Large intestine (tissue), 3 donors: ENCODE data around the gene MIA. TPM values are rescaled to one million over a fixed set of nuclear protein-coding genes. Genes with fewer than 3 reads are reported as not detected.

Source experiments
- DNase-seq, 2 donors: peaks; one replicate each; pipeline versions ENCODE4 v3.0.0 to v3.0.0-alpha.2; 2013
- H3K27ac ChIP-seq: one replicate; pipeline ENCODE4 v1.5.1; 2013; ENCODE audit warnings: low read length
- H3K27me3 ChIP-seq: 2 replicates; pipeline ENCODE4 v1.6.1; 2013; ENCODE audit warnings: low read length; ENCODE audit not compliant: control insufficient read depth, insufficient read depth
- H3K36me3 ChIP-seq: 2 replicates; pipeline ENCODE4 v1.6.1; 2013; ENCODE audit warnings: low read length; ENCODE audit not compliant: control insufficient read depth, insufficient read depth
- H3K4me1 ChIP-seq: one replicate; pipeline ENCODE4 v1.6.1; 2013; ENCODE audit warnings: low read length; ENCODE audit not compliant: control insufficient read depth, insufficient read depth
- H3K4me3 ChIP-seq: one replicate; pipeline ENCODE4 v1.5.1; 2013; ENCODE audit warnings: low read length
- H3K9me3 ChIP-seq: one replicate; pipeline ENCODE4 v1.6.1; 2013; ENCODE audit warnings: mild to moderate bottlenecking, low read depth, low read length, moderate library complexity; ENCODE audit not compliant: control insufficient read depth
- WGBS: methylation state at CpG from one replicate; pipeline ENCODE4 v1.1.5; 2013; ENCODE audit warnings: low lambda C conversion rate; ENCODE audit not compliant: insufficient coverage; 5-methylcytosine and 5-hydroxymethylcytosine counted together
- polyA plus RNA-seq: library from polyadenylated mRNA; unstranded; fragments of 120-200 nt; gene quantifications from one replicate; pipeline ENCODE4 v1.2.1, GENCODE V29; 2013

MIA gene
- polyA plus RNA-seq, 1 donor, result 6.2 TPM

DNA sequence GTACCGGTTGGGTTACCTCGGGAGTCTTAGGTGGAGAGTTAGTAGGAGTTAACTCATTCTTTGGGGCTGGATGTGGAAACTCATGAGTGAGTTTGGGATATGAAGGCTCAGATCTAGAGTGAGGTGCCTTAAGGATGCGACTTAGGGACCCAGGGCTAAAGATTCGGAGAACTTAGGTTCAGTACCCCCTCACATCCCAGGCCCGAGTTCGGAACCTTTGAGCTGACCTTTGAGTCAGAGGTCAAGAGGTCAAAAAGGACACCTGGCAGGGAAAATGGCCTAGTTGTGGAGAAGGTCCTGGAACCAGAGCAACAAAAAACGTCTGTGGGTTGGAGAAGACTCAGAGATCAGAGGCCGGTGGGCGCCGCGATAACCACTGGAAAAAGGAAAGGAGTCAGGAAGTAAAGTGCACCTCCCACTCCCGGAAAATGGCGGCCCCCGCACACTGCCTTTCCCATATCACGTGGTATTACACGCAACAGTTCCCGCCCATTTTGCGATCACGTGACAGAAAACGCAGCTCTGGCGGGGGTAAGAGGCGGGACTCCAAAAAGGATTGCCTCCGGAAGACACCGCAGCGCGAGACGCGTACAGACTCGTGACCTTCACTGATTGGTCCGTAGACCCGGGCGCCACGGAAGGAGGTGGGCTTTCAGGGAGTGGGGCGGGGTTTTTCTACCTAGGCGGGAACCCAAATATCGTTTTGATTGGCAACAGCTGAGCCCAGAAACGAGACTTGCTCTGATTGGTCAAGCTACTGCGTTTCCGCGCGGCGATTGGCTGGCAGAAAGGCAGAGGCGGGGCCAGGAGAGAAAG lies 25.1 kb upstream of the MIA start, which contains the start of gene ACTMAP:
Gene ACTMAP (minus strand): TSS at position 420 of the 816 bp plus-strand sequence. CDS start 674 bp downstream, outside the sequence.
- peaks cover 20% of the 10 kb centered on the region for H3K4me1 ChIP-seq
- DNase-seq, result peak; percentile 100
- H3K27me3 ChIP-seq, result no peaks in the 10 kb centered on the region
- H3K27ac ChIP-seq, result peak within 1 kb of the TSS; percentile 94
- H3K9me3 ChIP-seq, result no peaks in the 10 kb centered on the region
- WGBS, result no CpG with 5 or more reads among the region's 43 CpGs
- H3K36me3 ChIP-seq, result peaks cover under 1% of the 10 kb centered on the region
- H3K4me3 ChIP-seq, result peak within 1 kb of the TSS; percentile 75

DNA sequence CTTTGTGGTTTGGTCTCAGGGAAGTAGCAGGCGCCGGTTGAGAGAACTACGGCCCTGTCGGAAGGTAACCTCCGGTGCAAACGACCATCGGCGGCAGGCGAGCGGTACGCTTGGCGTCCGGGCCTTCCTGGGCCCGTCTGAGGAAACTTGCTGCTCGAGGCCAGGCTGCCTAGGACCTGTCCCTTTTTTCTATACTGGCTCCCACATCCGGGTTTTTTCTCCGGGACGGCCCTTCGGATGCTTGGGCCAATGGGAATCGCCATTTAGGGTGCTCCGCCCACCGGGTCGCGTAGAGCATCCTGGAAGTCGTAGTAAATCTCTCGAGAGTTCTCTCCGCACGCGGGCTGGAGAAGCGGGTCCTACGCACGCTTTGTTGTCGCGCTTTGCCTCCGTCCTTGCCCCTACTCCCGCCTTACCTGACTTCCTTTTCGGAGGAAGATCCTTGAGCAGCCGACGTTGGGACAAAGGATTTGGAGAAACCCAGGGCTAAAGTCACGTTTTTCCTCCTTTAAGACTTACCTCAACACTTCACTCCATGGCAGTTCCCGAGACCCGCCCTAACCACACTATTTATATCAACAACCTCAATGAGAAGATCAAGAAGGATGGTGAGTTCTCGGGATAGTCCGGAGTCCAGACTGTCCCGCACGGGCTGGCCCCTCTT lies 24.3 kb upstream of the MIA start, which contains the start of gene SNRPA:
Gene SNRPA (plus strand): TSS at position 330 of the 664 bp plus-strand sequence. CDS start 206 bp downstream, at position 536.
- Histone ChIP-seq H3K4me3 (peak within 1 kb of the TSS; percentile 75), H3K4me1 (peaks cover 22% of the 10 kb centered on the region), H3K36me3 (peaks cover 8% of the 10 kb centered on the region), H3K27ac (peak within 1 kb of the TSS; percentile 94), H3K9me3 (no peaks in the 10 kb centered on the region), H3K27me3 (no peaks in the 10 kb centered on the region)
- peak; percentile 97 to 99 for DNase-seq
- WGBS, result no CpG with 5 or more reads among the region's 46 CpGs

DNA sequence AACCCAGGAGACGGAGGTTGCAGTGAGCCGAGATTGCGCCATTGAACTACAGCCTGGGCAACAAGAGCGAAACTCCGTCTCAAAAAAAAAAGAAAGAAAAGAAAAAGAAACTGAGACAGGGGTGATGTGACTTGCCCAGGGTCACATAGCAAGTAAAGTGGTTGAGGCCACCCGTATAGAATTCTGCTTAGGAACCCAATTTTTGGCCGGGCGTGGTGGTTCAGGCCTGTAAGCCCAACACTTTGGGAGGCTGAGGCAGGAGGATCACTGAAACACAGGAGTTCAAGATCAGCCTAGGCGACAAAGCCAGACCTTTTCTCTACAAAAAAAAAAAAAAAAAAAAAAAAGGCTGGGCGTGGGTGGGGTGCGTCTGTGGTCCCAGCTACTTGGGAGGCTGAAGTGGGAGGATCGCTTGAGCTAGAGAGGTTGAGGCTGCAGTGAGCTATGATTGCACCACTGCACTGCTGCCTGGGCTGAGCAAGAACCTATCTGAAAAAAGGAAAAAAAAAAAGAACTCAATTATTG lies 23.0 kb upstream of the MIA start:
- DNase-seq, result no peak
- no peaks in the 10 kb centered on the region for H3K9me3 ChIP-seq
- WGBS, result 26% methylated on average over 5 of the region's 12 CpGs
- H3K27me3 ChIP-seq, result no peaks in the 10 kb centered on the region
- peaks cover 22% of the 10 kb centered on the region for H3K4me1 ChIP-seq
- peaks cover 20% of the 10 kb centered on the region for H3K36me3 ChIP-seq
- H3K4me3 ChIP-seq, result peak overlapping the region; percentile 75
- H3K27ac ChIP-seq, result peak overlapping the region; percentile 94

DNA sequence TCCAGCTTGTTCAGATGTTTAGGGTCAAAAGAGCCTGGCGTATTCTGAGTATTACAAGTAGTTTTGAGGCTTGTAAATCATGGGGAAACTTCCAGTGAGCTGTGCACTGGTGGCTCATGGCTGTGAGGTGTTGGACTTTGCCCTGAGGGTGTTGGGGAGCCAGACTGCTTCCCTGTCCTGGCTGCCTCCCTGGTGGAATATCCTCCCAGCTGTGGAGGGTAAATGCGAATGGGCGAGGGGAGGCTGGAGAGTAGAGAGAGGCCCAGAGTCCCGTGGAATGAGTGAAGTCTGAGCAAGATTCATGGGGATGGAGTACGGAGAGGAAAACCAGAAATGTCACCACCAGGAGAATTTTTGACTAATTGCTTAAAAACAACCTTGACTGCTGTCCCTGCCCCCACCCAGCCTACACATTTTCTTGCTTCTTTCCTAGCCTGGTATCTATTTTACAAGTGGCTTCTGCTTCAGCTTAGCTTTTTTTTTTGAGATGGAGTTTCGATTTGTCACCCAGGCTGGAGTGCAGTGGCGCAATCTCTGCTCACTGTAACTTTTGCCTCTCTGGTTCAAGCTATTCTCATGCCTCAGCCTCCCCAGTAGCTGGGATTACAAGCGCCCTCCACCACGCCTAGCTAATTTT lies 20.6 kb upstream of the MIA start:
- Histone ChIP-seq H3K36me3 (peaks cover 38% of the 10 kb centered on the region), H3K4me3 (peak overlapping the region; percentile 12), H3K4me1 (peaks cover 16% of the 10 kb centered on the region), H3K27me3 (no peaks in the 10 kb centered on the region), H3K27ac (peak overlapping the region; percentile 97), H3K9me3 (no peaks in the 10 kb centered on the region)
- DNase-seq, result peak; percentile 73 to 90
- WGBS, result no CpG with 5 or more reads among the region's 9 CpGs

DNA sequence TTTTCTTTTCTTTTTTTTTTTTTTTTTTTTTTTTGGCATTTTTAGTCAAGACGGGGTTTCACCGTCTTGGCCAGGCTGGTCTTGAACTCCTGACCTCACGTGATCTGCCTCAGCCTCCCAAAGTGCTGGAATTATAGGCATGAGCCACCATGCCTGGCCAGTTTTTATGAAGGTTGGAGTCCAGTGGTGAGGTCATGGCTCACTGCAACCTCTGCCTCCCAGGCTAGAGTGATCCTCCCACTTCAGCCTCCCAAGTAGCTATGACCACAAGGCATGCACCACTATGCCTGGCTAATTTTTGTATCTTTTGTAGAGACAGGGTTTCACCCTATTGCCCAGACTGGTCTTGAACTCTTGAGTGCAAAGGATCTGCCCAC lies 20.1 kb upstream of the MIA start:
- no CpG with 5 or more reads among the region's 3 CpGs for WGBS
- Histone ChIP-seq H3K9me3 (no peaks in the 10 kb centered on the region), H3K27ac (peak overlapping the region; percentile 97), H3K4me1 (peaks cover 15% of the 10 kb centered on the region), H3K27me3 (no peaks in the 10 kb centered on the region), H3K36me3 (peaks cover 43% of the 10 kb centered on the region), H3K4me3 (no peak overlapping the region)
- DNase-seq, result no peak

DNA sequence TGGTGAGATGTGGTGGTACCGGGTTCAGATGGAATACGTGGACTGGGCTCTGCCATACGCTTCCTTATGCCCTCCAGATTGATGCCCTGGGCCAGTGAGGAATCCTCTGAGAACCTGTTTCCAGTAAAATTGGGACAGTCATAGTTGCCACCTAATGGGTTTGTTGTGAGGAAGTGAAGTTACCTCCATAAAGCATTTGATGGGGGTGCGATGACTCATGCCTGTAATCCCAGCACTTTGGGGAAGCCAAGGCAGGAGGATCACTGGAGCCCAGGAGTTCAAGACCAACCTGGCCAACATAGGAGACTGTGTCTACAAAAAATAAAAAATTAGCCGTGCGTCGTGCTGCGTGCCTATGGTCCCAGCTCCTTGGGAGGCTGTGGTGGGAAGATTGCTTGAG lies 19.5 kb upstream of the MIA start:
- DNase-seq, result no peak
- Histone ChIP-seq H3K4me1 (peaks cover 15% of the 10 kb centered on the region), H3K4me3 (no peak overlapping the region), H3K27me3 (no peaks in the 10 kb centered on the region), H3K36me3 (peaks cover 48% of the 10 kb centered on the region), H3K27ac (no peak overlapping the region), H3K9me3 (no peaks in the 10 kb centered on the region)
- no CpG with 5 or more reads among the region's 8 CpGs for WGBS

DNA sequence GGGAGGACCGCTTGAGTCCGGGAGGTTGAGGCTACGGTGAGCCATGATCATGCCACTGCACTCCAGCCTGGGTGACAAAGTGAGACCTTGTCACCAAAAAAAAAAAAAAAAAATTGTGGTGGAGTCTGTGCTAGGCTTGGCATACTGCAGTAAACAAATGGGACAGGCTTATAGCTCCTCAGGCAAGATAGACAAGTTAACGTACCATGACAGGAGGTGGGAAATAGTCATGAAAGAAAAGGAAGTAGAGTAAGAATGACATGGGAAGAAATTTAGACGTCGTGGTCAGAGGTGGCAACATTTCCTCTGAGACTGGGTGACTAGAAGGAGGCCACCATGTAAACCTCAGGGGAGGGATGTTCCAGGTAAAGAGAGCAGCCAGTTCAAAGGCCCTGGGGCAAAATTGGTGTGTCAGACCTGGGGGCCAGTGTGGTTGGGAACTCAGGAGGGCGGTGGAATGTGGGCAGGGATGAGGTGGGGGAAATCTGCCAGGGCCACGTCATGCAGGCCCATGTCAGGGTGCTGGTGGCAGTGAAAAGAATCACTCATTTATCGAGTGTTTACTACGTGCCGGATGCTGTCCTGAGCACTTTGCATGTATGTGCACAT lies 18.7 kb upstream of the MIA start:
- Histone ChIP-seq H3K9me3 (no peaks in the 10 kb centered on the region), H3K4me1 (peaks cover 15% of the 10 kb centered on the region), H3K36me3 (peaks cover 56% of the 10 kb centered on the region), H3K27me3 (no peaks in the 10 kb centered on the region), H3K4me3 (no peak overlapping the region), H3K27ac (no peak overlapping the region)
- WGBS, result 80% methylated on average over 1 of the region's 11 CpGs
- no peak for DNase-seq

DNA sequence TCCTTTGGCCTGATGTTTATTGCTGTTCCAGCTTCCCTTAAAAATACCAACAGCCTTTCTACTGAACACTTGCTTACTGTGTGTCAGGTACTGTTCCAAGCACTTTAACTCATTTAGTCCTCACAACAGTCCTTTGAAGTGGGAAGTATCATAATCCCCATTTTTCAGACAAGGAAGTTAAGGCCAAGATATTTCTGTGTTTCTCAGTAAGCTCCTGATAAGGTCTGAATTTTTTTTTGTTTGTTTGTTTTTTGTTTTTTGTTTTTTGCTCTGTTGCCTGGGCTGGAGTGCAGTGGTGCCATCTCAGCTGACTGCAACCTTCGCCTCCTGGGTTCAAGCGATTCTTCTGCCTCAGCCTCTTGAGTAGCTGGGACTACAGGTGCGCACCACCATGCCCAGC lies 16.8 kb upstream of the MIA start:
- Histone ChIP-seq H3K4me3 (no peak overlapping the region), H3K27ac (no peak overlapping the region), H3K9me3 (no peaks in the 10 kb centered on the region), H3K4me1 (peaks cover 15% of the 10 kb centered on the region), H3K36me3 (peaks cover 75% of the 10 kb centered on the region), H3K27me3 (no peaks in the 10 kb centered on the region)
- no peak for DNase-seq
- no CpG with 5 or more reads among the region's 3 CpGs for WGBS

DNA sequence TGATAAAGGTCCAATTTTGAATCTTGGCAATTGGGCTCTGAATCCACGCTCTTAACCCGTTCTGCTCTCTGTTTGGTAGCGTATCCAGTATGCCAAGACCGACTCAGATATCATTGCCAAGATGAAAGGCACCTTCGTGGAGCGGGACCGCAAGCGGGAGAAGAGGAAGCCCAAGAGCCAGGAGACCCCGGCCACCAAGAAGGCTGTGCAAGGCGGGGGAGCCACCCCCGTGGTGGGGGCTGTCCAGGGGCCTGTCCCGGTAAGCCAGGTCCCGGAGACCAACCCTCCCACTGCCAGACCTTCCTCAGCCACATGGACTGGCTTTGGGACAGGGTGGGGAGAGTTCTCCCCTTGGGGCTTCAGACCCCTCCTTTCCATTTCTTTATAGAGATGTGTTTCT lies 16.0 kb upstream of the MIA start:
- H3K27ac ChIP-seq, result no peak overlapping the region
- no peaks in the 10 kb centered on the region for H3K27me3 ChIP-seq
- H3K4me1 ChIP-seq, result peaks cover 9% of the 10 kb centered on the region
- H3K36me3 ChIP-seq, result peaks cover 84% of the 10 kb centered on the region
- DNase-seq, result no peak
- no CpG with 5 or more reads among the region's 13 CpGs for WGBS
- H3K9me3 ChIP-seq, result no peaks in the 10 kb centered on the region
- H3K4me3 ChIP-seq, result no peak overlapping the region
